GM11168 (cell line): ENCODE results near the gene EML6.
"Not testable (repeated sequence)": the region's sequence is repeated elsewhere in the genome, so short reads cannot be mapped to it uniquely, and the experiment has no call there.

Experiments
- in situ Hi-C: fragments of 300-500 bp; cut with MboI; formaldehyde crosslinking; loops from one replicate; pipeline ENCODE4 v1.12.0; 2022; ENCODE audit warnings: low sequenced_read_pairs; ENCODE audit not compliant: unreplicated experiment

Gene EML6

DNA sequence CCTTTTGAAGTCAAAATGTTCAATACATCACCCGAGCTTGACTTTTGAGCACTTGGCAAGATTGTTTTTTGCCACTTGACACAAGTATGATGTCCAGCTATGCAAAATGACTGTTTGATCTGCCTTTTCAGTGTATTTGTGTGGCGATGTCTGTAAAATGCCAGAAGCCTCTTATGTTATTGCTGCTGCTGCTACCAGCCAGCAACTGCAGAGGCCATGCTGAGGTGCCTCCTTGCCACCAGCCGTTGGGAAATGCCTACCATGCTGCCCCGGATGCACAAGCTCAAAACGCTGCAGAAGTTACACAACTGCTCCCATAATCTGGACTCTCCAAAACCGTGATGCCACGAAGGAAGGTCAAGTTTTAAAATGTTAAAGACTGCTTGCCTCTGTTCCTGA lies 246.5 kb downstream of the EML6 start:
- in situ Hi-C loops, result no loop called here

DNA sequence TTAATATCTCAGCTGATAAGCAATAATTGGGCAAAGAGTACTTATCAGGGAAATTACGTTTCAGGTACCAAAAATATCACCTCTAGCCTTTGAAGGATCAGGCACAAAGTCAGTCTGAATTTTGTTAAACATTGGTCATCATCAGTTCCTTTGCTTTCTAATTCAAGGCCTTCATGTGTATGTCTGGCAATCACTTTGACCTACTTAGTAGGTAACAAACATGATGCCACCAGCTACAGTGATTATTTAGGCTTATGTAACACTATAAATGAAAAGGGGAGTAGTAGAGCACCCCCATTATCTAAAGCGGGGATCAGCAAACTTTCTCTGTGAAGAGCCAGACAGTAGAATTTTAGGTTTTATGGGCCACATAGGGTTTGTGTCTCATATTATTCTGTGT lies 251.7 kb downstream of the EML6 start:
- in situ Hi-C loops, result no loop called here

DNA sequence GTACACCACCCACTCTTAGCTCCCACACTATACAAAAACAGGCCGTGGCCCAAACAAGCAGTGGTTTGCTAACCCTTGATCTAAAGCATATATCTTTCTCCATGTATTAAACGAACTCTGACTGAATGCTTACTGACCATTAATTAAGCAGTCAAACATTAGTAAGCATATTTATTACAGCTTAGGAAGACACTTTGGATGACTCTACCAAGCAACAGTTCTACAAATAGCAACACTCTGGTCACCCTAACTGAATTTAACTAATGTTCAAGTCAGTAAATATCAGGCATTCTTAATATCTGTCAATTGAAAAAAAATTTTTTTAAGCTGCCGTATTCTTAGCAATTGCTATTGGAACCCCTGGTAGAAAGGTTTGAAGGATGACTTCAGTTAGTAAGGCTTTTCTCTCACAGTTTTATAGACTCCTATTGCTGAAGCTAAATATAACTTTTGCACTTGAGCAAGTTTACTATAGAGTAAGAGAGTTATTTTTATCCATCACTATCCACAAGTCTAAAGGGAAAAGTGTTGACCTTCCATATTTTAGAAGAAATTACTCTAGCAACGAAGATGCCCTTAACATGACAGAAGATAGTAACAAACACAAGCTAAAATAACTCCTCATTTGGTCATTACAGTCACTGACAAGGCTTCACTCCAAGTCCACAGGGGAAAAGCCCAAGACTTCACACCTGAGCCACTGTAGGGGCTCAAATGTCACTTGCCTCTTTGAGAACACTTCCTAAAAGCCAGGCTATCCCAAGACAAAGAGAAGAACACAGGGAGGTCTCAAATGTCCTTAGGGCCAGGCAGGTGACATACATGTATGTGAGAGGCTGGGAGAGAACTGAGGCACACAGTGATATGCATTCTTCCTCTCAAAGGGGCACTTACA lies 252.4 kb downstream of the EML6 start:
- in situ Hi-C loops, result no loop called here

GRCh38 chr2:54977149-54977548 lies 253.7 kb downstream of the EML6 start:
- in situ Hi-C loops, result no loop called here

- in situ Hi-C loops, result no loop called here
Measured at GRCh38 chr2:54979321-54980044, 256.0 kb downstream of the EML6 start.

DNA sequence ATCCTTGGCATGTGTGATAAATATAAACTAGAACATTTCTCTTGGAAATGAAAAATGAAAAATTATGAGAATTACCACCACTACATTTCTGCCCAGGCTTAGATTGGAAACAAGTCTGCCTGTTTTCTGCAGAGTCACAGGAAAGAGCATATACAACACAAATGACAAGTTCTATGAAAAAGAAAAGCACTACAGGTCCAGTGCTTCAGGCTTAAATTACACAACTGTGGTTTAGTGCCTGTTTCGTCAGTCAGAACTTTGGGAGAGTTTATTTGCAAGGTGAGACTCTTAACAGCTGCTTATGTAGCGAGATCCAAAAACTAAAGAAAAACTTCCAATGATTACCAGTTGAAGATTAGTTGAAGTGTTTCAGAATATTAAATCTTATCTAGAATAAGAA lies 257.9 kb downstream of the EML6 start:
- in situ Hi-C loops, result no loop called here

DNA sequence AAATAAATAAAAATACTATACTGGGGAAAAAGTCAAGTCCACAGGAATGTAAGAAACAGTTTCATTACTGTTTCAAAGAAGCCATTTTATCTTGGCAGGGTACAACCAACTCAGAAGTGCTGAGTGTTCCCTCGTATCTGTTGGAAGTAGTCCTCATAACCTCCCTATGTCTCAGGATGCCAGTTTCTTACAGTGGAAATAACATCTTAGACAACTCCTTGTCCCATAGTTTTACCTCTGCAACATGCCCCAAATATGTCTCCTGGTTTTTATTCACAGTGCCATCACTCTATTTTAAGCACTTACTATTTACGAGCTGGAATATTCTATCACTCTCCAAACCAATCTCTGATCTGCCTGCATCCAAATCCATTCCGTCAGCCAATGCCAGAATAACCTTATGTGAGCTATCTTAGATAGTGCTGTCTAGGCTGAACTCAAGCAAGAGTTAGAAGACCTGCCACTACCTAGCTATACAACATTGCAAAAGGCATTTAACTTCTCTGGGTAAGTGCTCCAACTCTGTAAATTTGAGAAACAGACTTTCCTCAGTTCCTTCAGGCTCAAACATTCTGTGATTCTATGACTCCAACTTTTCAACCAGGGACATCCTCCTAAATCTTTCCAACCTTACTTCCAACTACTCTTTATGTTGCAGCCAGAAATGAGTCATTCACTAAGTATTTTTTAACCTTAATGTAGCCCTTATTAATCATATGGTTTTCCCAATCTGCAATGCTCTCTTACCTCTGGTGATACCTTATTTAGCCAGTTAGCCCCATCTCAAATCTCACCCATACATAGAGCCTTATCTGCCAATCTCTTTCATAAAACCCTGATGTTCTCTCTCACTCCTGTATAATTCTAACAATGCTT lies 260.1 kb downstream of the EML6 start:
- in situ Hi-C loops, result no loop called here

- in situ Hi-C loops, result no loop called here
Measured at GRCh38 chr2:54984476-54984875, 261.0 kb downstream of the EML6 start.

- in situ Hi-C loops, result no loop called here
Measured at GRCh38 chr2:54986264-54986663, 262.8 kb downstream of the EML6 start.

DNA sequence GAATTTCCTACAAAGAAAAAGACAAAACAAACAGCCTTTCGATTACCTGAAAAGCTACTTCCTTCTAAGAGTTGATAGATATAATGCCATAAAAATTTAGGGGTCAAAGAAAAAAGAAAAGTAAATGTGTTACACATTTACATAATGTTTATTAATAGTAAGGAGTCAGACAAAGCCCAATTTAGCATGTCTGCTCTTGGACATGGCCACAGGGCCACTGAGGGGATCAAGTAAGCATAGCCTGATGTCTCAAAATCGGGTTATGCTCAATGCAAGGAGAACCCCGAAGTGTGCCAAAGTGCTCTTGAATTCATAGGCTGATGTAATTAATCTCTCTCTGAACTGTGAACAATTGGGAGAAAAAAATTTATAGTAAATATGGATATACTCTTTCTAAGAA lies 265.1 kb downstream of the EML6 start:
- in situ Hi-C loops, result no loop called here

DNA sequence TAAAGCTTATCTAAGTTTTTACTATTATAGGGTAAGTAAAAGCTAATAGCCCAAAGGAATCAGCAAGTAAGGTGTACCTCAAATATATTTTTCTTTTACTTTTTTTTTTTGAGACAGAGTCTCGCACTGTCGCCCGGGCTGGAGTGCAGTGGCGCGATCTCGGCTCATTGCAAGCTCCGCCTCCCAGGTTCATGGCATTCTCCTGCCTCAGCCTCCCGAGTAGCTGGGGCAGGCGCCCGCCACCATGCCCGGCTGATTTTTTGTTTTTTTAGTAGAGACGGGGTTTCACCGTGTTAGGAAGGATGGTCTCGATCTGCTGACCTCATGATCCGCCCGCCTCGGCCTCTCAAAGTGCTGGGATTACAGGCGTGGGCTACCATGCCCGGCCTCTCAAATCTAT lies 267.2 kb downstream of the EML6 start:
- in situ Hi-C loops, result not testable (repeated sequence)

GRCh38 chr2:54995553-54995952 lies 272.1 kb downstream of the EML6 start:
- in situ Hi-C loops, result no loop called here

- in situ Hi-C loops, result no loop called here
Measured at GRCh38 chr2:54997826-54998225, 274.4 kb downstream of the EML6 start.

- in situ Hi-C loops, result no loop called here
Measured at GRCh38 chr2:54999182-54999581, 275.7 kb downstream of the EML6 start.

DNA sequence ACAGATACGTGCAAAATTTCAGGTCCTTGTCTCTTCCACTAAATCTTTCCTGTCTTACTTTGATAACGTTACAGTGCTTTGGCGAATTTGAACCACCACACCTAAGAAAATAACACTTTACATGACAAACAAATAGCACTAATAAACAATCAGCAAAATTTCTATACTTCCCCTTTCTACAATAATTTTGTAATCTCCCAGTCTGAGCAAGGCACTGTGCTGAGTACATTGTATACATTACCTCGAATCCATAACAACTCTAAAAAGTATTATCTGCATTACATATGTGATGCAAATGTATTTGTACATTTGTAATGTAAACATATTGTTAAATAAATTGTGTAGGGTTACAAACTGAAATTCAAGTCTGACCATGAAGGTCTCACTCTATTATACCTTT lies 276.9 kb downstream of the EML6 start:
- in situ Hi-C loops, result no loop called here

DNA sequence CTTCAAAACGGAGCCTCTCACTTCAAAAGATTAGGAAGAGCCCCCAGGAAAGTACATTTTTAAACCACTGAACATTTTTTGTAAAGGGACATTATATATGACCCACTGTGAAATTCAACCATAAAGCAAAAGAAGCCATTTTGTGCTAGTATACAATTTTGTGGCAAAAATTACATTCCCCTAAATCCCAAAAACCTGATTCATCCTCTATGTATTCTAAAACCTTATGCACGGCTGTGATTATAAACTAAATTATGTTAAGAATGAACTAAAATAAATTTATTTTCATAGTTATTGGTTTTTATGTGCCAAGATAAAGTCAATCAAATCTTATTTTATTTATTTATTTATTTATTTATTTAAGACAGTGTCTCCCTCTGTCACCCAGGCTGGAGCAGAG lies 278.3 kb downstream of the EML6 start:
- in situ Hi-C loops, result no loop called here

GRCh38 chr2:55003706-55004639 lies 280.5 kb downstream of the EML6 start:
- in situ Hi-C loops, result no loop called here

DNA sequence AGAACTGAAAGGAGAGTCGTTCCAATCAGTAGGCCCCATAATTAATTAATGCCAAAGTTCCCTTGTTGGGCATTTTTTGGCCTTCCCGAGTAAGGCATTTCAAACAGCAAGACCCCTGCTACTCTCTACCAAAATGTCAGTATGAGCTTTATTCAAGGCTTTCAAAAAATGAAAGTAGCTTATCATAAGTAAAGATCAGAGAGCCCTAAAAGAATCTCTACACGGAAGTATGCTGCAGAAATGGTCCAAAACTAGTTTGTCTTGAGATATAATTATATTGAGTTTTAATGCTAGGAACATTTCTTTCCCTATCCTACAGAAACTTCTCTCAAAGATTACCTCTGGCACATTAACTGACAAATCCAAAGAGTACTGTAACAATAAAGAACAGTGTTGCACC lies 282.8 kb downstream of the EML6 start:
- in situ Hi-C loops, result no loop called here

DNA sequence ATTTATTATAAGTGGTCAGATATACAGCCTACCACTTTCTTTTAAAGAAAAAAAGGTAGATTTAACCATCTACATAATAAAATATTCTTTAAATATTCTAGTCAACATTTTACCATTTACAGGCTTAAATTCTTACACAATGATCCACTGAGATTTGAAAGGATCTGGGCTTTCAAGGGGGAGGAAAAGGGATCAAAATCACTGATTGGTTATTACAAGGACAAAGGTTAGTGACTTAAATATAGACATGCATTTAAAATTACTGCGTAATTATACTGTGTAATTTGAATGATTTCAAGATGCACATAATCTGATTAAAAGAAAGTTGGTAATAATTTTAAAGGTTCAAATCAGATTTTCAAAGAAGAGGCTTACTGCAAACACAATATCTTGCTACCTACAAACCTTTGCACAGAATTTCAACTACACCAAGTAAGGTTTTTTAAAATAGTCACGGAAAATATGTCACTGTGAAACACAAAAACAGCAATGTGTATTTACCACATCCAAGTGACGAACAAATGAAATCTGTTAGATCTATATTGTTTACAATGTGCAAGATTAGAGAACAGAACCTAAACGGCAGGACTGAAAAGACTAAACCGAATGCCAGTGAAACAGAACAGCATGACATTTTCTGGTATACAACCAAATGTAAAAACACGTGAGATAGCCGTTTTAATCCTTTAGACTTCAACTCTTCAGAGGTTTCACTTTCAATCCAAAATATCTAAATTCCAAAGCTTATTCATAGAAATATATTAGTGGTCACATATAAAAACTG lies 286.0 kb downstream of the EML6 start:
- in situ Hi-C loops, result no loop called here
